ENCODE measurements around the gene JAML.
"Not testable (repeated sequence)": the region's sequence is repeated elsewhere in the genome, so short reads cannot be mapped to it uniquely, and the experiment has no call there.

JAML gene

DNA sequence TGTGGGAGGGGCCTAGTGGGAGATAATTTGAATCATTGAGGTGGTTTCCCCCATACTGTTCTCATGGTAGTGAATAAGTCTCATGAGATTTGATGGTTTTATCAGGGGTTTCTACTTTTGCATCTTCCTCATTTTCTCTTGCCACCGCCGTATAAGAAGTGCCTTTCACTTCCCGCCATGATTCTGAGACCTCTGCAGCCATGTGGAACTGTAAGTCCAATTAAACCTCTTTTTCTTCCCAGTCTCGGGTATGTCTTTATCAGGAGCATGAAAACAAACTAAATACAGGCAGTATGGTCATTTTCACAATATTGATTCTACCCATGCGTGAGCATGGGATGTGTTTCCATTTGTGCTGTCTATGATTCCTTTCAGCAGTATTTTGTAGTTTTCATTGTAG is 32.0 kb downstream of the JAML start:
- DNase-seq (ENCODE audit: low spot score), result not testable (repeated sequence)

DNA sequence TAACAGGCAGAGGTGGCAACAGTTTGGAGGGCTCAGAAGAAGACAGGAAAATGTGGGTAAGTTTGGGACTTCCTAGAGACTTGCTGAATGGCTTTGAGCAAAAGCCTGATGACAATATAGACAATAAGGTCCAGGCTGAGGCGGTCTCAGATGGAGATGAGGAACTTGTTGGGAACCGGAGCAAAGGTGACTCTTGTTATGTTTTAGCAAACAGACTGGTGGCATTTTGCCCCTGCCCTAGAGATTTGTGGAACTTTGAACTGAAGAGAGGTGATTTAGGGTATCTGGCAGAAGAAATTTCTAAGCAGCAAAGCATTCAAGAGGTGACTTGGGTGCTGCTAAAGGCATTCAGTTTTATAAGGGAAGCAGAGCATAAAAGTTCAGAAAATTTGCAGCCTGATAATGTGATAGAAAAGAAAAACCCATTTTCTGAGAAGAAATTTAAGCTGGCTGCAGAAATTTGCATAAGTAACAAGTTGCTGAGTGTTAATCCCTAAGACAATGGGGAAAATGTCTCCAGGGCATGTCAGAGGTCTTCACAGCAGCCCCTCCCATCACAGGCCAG is 33.8 kb downstream of the JAML start:
- DNase-seq (ENCODE audit: low spot score), result not testable (repeated sequence)

DNA sequence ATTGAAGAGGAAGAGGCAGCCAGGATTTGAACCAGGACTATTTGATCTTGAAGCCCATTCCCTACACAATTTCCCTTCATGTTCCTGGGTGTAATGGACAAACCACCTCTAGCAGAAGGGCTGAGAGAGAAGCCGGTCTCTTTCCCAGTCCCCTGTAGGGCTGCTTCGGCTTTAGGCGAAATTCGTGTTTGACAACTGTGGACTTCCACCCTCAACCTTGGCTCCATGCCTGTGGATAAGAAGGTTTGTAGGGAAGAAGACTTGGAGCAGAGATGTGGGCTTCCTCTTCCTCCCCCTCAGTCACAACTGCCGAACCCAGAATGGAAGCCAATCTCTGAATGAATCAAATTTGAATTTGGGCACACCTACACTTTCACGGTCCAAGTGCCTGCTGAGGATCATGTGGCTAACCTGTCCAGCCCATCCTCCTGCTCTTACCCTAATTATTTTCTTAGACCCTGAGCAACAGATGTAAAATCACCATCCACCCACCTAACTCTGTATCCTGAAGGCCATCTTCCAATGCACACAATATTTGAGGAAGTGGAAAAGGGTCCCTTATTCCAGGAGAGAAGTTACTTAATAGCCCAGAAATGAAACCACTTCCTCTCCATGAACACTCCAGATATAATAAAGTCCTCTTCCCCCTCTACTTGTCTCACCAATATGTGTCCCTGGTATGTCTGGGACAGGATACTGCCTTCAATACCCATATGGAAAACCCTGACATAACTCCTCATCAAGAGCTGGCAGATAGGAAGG is 38.3 kb downstream of the JAML start:
- DNase-seq (ENCODE audit: low spot score), result no peak

DNA sequence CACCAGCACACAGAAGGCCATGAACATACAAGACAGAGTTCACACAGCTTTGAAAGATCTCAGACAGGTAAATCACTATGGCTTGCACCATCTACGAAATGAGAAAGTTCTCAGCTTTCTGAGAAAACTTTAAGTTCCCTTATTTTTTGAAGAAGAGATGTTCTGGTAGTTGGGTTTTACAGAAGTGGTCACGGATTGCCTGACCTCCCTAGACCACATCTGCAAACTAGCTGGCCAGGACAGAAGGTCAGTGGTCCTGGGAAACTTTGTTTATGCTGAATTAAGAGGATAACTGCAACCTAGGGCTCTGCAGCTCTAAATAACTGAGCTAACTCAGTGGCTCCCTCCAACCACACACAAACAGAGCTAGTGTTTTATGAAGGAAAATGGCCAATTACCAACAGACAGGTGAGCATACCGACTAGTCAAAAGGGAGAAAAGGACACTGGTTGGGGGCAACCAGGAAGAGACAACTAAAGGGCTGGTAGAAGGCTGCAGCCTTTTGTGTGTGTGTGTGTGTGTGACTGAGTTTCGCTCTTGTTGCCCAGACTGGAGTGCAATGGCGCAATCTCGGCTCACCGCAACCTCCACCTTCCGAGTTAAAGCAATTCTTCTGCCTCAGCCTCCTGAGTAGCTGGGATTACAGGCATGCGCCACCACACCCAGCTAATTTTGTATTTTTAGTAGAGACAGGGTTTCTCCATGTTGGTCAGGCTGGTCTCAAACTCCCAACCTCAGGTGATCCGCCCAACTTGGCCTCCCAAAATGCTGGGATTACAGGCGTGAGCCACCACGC is 39.8 kb downstream of the JAML start:
- no peak for DNase-seq (ENCODE audit: low spot score)

DNA sequence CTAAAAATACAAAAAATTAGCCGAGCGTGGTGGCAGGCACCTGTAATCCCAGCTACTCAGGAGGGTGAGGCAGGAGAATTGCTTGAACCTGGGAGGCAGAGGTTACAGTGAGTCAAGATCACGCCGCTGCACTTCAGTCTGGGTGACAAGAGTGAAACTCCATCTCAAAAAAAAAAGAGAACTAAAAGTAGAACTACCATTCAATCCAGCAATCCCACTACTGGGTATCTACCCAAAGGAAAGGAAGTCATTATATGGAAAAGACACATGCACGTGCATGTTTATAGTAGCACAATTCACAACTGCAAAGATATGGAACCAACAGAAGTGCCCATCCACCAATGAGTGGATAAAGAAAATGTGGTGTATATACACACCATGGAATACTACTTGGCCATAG is 41.1 kb downstream of the JAML start:
- not testable (repeated sequence) for DNase-seq (ENCODE audit: low spot score)

DNA sequence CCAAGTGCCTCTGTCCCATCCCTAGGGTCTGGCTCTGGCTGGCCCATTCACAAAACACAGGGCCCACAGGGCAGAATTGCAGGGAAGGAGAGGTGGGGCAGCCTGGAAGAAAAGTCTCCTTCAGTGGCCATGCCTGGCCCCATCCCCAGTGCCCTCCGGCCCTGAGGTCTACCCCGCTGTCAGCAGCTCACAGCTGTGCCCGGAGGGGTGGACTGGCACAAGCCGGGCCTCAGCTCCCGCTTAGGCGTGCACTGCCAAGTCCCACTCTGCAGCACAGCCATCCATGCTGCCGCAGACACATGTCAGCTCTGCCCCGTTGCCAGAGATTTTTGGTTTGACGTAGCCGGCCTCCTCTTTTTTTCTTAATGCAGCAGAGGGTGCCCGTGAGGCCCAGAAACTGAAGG is 44.5 kb downstream of the JAML start:
- DNase-seq (ENCODE audit: low spot score), result peak; percentile 81

DNA sequence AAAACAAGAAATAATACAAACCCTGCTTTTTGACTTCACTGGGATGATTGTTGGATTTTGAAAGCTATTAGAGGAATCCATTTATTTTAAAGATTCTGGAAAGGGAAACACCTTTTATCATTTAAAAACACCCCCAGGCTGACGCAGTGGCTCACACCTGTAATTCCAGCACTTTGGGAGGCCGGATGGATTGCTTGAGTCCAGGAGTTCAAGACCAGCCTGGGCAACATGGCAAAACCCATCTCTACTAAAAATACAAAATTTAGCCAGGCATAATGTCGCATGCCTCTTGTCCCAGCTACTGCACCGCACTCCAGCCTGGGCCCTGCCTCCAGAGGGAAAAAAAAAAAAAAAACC is 48.1 kb downstream of the JAML start:
- DNase-seq (ENCODE audit: low spot score), result no peak

DNA sequence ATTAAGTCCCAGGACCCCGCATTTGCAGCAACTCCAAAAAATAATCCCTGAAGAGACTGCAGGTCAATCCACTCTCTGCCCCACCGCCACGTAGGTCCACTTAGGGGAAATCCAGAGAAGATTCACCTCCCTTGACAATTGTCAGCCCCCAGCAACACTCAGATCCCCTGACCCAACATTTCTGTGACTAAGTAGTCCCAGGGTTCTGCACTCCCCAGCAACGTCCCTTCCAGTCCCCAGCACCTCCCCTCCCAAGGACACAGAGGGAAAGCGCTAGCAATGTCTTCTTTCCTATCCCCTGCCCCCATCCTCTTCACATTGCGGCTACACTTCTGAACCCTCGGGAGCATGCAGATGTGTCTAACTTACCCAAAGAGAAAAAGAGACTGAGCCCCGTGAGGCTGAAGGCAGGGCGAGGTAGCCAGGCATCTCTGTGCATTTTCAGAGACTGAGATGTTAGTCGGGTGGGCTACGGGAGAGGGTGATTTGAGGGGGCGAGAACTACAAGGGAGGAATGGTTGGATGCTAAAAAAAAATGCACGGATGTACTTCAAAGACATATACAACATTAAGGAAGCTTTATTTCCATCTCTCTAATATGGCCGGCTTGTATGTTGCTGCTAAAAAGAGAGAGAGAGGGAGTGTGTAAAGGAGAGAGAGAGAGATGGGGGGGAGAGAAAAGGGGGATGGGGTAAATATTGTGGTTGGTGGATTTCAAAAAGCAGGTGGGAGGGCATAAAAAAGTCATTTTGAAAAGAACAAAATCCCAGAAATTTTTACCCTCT is 48.6 kb downstream of the JAML start, which contains the start of gene SCN2B:
Gene SCN2B, minus strand, starts transcription at position 647 of the 785 bp plus-strand sequence. Its CDS starts 208 bp downstream, at position 439.
- DNase-seq (ENCODE audit: low spot score), result no peak

DNA sequence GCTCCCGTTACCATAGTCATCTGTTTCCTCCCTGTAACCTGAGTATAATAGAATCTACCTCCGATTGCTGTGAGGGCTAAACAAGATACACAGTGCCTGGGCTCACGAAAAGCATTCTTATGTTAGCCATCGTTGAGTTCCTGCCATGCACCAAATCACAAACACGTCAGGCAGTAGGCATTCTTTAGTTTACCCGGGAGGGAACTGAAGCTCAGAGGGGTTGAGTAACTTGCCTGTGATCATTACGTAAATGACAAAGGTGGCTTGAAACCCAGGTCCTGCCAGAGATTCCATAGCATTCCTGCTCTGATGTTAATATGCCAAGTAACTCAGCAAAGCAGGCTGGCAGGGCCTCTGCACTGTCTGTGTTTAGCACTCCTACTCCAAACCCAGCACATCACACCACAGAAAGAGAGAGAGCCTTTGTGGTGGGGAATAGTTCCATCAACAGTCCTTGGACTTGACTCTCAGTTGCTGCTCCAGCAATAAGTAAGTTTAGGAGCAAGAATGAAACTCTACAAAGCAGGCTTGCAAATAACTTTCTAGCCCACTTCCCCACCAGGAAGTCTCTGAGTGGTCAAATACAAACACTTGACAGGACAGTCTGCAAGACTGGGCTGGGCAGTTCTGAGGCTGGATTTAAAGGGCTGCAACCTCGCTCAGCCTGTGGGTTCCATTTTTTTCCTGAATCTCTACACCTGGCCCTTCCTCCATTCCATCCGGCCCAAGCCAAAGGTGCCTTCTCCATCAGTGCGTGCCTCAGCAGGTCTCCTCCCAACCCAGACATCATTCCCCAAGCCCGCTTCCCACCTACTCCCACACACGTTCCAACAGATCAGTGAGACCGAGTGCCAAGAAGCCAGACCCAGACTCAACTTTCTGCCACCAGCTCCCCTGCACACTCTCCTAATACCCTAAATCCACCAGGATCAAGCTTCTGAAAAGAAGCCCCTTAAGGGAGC is 49.5 kb downstream of the JAML start:
- DNase-seq (ENCODE audit: low spot score), result no peak

DNA sequence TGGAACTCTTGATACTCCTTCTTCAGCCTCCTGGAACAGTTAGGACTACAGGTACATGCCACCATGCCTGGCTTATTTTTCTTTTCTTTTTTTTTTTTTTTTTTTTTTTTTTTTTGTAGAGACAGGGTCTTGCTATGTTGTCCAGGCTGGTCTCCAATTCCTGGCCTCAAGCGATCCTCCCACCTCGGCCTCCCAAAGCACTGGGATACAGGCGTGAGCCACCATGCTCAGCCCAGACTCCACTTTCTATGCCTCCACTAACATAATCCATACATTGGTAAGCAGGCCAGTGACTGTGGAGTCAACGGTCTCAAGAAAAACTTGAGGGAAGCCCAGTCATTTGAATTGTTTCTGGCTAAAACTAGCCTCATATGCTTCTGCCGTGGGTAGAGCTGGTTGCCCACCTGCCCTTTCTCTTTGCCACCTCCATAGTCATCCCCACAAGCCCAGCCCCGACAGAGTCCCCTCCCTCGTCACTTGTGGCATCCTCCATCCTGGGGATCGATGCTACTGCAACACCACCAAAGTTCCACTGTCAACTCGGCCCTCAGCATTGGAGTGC is 50.7 kb downstream of the JAML start:
- DNase-seq (ENCODE audit: low spot score), result no peak

DNA sequence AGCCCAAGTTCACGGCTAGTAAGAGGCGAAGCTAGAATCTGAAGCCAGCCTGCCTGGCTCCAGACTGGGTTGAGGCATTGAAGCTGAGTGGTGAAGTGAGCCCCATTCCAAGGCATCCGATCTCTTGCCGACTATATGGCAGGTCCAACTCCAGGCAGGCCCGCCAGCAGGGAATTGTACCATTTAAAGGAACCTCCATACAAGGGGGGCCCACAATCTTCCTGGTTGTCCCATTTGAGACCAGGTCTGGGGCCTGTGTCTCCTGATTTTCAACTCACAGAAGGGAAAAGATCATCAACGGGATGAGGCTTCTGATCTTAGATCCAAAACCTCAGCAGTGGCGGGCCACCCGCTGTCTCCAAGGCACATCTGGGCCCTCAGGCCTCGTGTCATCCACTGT is 52.5 kb downstream of the JAML start:
- DNase-seq (ENCODE audit: low spot score), result no peak

DNA sequence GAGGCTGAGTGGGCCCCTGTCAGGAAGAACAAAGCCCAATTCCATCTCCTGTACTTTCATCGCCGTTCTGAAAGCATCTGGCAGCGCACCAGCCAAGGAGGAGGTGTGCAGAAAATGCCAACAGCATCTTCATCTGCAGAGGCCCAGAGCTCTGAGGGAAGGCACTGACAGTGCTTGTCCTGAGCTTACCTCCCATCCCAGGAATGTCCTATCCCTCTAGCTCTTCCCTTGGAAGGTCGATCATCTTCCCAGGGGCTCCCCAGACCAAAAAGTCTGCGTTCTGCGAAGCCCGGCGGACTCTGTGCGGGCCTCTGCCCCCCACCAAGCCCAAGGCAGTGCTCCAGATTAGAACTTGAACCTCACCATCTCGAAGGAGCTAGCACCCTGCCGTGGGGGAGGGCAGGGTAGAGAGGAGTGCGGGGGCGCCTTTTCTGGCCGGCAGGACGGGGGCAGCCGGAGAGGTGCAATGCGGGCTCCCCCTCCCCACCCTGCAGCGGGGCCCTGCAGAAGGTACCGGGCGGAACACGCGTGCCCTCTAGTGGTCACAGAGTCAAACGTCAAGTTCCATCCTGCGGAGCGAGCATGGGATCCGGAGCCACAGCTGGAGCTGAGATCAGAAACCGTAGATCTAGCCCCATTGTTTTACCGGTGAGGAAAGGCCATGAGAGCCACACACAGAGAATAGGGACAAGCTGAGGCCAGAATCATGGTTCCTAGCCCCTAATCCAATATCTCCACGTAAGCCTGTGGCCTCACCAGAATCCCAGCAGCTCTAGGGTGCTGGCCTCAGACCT is 53.3 kb downstream of the JAML start:
- DNase-seq (ENCODE audit: low spot score), result peak; percentile 84

DNA sequence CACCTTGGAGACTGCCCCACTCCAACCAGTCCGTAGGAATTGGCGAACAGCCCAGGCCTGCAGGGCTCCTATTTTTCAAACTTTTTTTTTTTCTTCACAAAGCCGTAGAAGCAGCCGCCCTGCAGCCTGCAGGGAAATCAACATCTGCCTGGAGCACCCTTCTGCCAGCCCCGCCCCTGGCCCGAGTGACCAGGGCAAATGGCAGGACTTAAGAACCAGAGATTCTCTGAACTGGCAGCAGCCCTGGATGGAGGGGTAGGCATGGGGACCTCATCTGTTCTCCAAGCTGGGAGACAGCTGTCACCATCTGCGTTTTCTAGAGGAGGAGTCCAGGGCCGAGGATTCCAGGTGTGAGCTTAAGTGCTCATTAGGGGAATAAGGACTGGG is 53.9 kb downstream of the JAML start:
- no peak for DNase-seq (ENCODE audit: low spot score)

DNA sequence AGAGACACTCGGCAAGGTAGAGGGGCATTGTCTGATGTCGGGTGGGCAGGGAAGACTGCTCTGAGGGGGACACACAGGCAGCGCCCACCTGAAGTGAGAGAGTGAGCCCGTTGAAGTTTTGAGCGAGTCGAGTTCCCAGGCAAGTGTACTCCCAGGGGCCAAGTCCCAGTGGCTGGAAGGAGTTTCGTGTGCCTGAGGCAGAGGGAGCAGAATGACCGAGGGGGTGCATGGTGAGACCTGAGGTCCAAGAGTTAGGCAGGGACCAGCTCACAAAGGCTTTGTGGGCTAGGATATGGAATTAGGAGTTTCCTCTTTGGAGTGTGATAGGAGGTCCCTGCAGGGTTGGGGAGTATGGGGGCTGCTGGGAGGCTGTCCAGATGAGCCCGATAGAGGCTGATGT is 54.6 kb downstream of the JAML start:
- no peak for DNase-seq (ENCODE audit: low spot score)

DNA sequence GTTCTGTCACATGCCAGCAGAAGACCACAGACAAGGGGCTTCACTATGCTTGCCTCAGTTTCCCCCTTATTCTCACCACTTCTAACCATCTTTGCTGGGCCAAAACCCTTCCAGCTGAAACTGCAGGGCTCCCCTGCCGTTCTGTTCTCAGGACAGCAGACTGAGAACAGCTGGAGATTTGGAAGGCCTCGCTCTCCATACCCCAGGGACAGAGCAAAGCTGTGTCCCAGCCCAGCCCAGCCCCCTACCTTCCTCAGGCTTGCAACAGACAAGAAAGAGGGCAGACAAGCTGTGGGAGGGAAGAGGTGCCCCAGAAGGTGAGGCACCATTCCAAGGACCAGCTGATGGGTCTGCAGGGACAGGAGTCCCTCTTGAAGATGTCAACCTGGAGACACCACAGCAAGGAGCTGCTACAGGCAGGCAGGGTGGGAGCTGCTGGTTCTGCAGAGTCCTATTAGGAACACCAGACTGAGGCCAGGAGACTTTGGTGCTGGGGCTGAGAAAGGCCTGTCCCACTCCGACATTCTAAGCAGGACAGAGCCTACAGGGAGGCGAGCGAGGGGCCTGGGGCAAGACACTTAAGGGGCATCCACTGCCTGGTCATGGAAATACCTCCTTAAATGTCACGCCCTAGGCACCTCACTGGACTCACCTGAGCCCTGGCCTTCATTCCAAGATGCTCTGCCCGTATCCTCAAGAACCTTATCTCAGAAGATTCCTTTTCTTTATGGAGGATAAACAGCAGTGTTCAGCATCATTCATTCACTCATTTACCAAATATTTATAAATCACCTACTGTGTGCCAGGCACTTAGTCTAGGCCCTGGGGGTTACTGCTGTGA is 55.3 kb downstream of the JAML start:
- no peak for DNase-seq (ENCODE audit: low spot score)

DNA sequence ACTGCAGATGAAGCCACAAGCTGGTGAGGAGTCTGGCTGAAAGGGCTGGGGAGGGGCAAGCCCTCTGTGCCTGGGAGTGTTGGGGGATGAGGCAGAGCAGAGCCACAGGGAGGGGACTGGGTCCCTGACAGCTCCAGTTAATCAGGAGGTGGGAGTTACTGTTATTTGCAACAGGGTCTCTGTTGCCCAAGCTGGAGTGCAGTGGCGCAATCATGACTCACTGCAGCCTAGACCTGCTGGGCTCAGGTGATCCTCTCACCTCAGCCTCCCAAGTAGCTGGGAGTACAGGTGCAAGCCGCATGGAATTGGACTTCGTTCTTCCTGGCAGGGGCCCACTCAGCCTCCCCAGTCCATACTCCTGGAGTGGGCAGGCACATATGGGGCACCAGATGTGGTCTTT is 56.1 kb downstream of the JAML start:
- no peak for DNase-seq (ENCODE audit: low spot score)

DNA sequence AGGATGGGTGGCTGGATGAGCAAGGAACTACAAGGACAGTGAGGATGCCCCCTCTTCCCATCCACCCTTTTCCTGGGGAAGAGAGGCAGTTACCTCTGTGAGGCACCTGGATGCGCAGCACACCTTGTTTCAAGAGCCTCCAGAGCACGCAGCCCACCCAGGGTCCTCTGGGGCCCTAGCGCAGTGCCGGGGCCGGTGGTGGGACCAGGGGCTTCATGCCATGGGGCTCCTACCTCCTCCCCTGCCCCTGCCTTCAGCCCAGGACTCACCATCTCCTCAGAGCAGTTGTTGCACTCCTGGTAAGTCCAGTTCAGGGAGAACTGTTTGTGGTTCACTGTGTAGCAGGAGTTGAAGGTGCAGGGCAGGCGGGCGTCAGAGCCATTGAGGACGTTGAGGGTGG is 56.5 kb downstream of the JAML start:
- DNase-seq (ENCODE audit: low spot score), result no peak

DNA sequence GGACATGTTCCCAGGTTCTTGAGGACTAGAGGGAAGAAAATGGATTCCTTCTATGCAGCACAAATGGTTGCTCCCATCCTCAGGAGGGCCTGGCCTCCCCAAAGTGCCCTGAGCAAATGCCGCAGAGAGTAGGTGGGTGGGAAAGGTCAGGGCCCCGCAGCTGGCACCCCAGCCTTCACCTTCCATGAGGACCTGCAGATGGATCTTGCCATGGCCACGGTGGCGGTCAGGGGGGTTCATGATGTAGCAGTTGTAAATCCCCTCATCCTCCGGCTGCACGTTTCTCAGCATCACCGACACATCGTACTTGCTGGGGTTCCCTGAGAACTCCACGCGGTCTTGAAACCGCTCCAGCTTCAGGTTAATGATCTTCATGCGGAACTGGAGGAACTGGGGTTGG is 56.9 kb downstream of the JAML start:
- no peak for DNase-seq (ENCODE audit: low spot score)

DNA sequence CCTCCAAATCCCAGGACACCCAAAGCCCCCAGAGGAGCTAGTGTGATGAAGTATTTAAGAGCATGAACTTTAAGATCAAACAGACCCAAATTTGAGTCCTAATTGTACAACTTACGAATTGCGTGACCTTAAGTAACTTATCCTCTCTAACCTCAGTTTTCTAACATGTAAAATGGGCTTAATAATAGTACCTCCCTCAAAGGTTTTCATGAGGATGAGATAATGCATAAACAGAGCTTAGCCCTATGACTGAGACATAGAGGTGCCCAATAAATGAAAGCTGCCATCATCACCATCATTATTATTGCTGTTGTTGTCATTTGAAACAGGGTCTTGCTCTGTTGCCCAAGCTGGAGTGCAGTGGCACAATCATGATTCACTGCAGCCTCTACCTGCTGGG is 57.6 kb downstream of the JAML start:
- no peak for DNase-seq (ENCODE audit: low spot score)
